ENCODE data around the gene C2orf81.

Gene C2orf81

DNA sequence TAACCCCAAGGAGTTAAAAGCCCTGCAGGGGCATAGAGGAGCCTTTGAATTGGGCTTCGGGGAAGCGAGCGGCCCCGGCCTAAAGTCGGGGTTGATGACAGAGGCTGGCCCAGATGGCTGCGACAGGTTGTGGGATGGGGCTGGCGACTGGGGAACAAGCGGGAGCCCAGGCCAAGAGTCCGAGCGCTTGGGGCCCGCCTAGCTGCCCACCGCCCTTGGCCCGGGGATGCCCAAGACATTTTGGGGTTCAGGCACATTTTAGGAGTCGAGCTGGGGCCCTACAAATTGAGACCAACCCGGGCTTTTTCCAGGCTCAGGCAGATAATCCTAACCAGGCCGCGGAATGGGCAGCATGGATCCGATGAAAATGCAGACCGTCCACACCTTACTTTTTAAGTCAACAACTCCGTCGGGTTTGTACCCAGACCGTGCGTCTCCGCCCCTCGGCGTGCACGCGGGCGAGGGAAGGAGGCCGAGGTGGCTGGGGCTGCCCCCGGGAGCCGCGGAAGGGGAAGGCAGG, 19.8 kb upstream of the C2orf81 start:
- H3K4me1 ChIP-seq (ENCODE audit: control insufficient read depth, insufficient read depth, low read length), result peaks cover 26% of the 10 kb centered on the region
- H3K4me3 ChIP-seq (ENCODE audit: low read depth, low read length), result peak overlapping the region; percentile 86
- no peaks in the 10 kb centered on the region; the same call in 1 of the 2 replicates for H3K27me3 ChIP-seq (ENCODE audit: control insufficient read depth, insufficient read depth, low read length)
- H3K9ac ChIP-seq (ENCODE audit: low read depth, low read length), result peak overlapping the region; percentile 91
- H3K27ac ChIP-seq (ENCODE audit: low read depth, low read length), result peak overlapping the region; percentile 99
- H3K9me3 ChIP-seq (ENCODE audit: control insufficient read depth, insufficient read depth, low read length), result no peaks in the 10 kb centered on the region
- peaks cover 22% of the 10 kb centered on the region; the same call in 1 of the 2 replicates for H3K36me3 ChIP-seq (ENCODE audit: control insufficient read depth, insufficient read depth, low read length)

GRCh38 chr2:74440378-74441169, 19.2 kb upstream of the C2orf81 start:
- Histone ChIP-seq H3K4me1 (ENCODE audit: control insufficient read depth, insufficient read depth, low read length) (peaks cover 26% of the 10 kb centered on the region), H3K4me3 (ENCODE audit: low read depth, low read length) (peak overlapping the region; percentile 86), H3K9ac (ENCODE audit: low read depth, low read length) (peak overlapping the region; percentile 91), H3K36me3 (ENCODE audit: control insufficient read depth, insufficient read depth, low read length) (peaks cover 24% of the 10 kb centered on the region; the same call in 1 of the 2 replicates), H3K27me3 (ENCODE audit: control insufficient read depth, insufficient read depth, low read length) (no peaks in the 10 kb centered on the region; the same call in 1 of the 2 replicates), H3K27ac (ENCODE audit: low read depth, low read length) (peak overlapping the region; percentile 99), H3K9me3 (ENCODE audit: control insufficient read depth, insufficient read depth, low read length) (no peaks in the 10 kb centered on the region)

DNA sequence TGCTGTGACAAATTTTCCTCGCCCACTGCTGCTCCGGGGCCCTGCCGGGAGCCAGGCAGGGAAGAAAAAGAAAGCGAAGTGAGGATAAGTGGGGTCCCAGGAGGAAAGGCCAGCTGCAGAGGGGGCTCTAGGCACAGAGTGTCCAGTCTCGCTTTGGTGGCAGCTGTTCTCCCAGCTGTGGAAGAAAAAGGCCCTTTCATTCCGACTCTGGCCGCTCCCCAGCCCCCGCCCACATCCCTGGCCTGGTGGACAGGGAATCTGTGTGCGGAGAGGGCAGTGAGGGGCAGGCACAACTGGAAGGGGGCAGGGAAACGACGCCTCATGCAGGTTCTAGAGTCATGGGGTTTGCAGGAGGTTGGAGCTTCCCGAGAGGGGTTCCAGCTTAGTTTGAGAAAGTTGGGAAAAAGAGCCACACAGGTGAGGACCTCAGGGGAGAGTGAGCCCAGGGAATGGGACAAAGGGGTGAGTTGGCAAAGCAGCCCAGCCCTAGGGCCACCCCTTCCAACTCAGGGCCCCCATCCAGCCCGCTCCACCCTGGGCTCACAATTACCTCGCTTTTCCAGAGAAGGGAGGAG, 18.5 kb upstream of the C2orf81 start:
- Histone ChIP-seq H3K9ac (ENCODE audit: low read depth, low read length) (peak overlapping the region; percentile 91), H3K27ac (ENCODE audit: low read depth, low read length) (peak overlapping the region; percentile 99), H3K36me3 (ENCODE audit: control insufficient read depth, insufficient read depth, low read length) (peaks cover 30% of the 10 kb centered on the region; the same call in 1 of the 2 replicates), H3K4me3 (ENCODE audit: low read depth, low read length) (peak overlapping the region; percentile 86), H3K9me3 (ENCODE audit: control insufficient read depth, insufficient read depth, low read length) (no peaks in the 10 kb centered on the region), H3K4me1 (ENCODE audit: control insufficient read depth, insufficient read depth, low read length) (peaks cover 26% of the 10 kb centered on the region), H3K27me3 (ENCODE audit: control insufficient read depth, insufficient read depth, low read length) (no peaks in the 10 kb centered on the region; the same call in 1 of the 2 replicates)

- Histone ChIP-seq H3K4me3 (ENCODE audit: low read depth, low read length) (peak overlapping the region; percentile 86), H3K27ac (ENCODE audit: low read depth, low read length) (peak overlapping the region; percentile 99)
Observed at GRCh38 chr2:74439373-74439772, 18.0 kb upstream of the C2orf81 start.

GRCh38 chr2:74438248-74438647, 16.8 kb upstream of the C2orf81 start:
- H3K9me3 ChIP-seq (ENCODE audit: control insufficient read depth, insufficient read depth, low read length), result no peaks in the 10 kb centered on the region
- peaks cover 26% of the 10 kb centered on the region for H3K4me1 ChIP-seq (ENCODE audit: control insufficient read depth, insufficient read depth, low read length)
- no peak overlapping the region for H3K27ac ChIP-seq (ENCODE audit: low read depth, low read length)
- H3K36me3 ChIP-seq (ENCODE audit: control insufficient read depth, insufficient read depth, low read length), result peaks cover 31% of the 10 kb centered on the region; the same call in 1 of the 2 replicates
- no peak overlapping the region for H3K9ac ChIP-seq (ENCODE audit: low read depth, low read length)
- H3K27me3 ChIP-seq (ENCODE audit: control insufficient read depth, insufficient read depth, low read length), result no peaks in the 10 kb centered on the region
- H3K4me3 ChIP-seq (ENCODE audit: low read depth, low read length), result no peak overlapping the region

More at GRCh38 chr2:74439373-74439772, 18.0 kb upstream of the C2orf81 start:
- peaks cover 26% of the 10 kb centered on the region for H3K4me1 ChIP-seq (ENCODE audit: control insufficient read depth, insufficient read depth, low read length)
- no peak overlapping the region for H3K9ac ChIP-seq (ENCODE audit: low read depth, low read length)
- no peaks in the 10 kb centered on the region for H3K9me3 ChIP-seq (ENCODE audit: control insufficient read depth, insufficient read depth, low read length)
- H3K36me3 ChIP-seq (ENCODE audit: control insufficient read depth, insufficient read depth, low read length), result peaks cover 31% of the 10 kb centered on the region; the same call in 1 of the 2 replicates
- no peaks in the 10 kb centered on the region; the same call in 1 of the 2 replicates for H3K27me3 ChIP-seq (ENCODE audit: control insufficient read depth, insufficient read depth, low read length)

GRCh38 chr2:74436848-74437695, 15.7 kb upstream of the C2orf81 start:
- H3K4me3 ChIP-seq (ENCODE audit: low read depth, low read length), result no peak overlapping the region
- no peaks in the 10 kb centered on the region for H3K27me3 ChIP-seq (ENCODE audit: control insufficient read depth, insufficient read depth, low read length)
- H3K9ac ChIP-seq (ENCODE audit: low read depth, low read length), result no peak overlapping the region
- peaks cover 26% of the 10 kb centered on the region for H3K4me1 ChIP-seq (ENCODE audit: control insufficient read depth, insufficient read depth, low read length)
- H3K27ac ChIP-seq (ENCODE audit: low read depth, low read length), result peak overlapping the region; percentile 63
- H3K9me3 ChIP-seq (ENCODE audit: control insufficient read depth, insufficient read depth, low read length), result no peaks in the 10 kb centered on the region
- peaks cover 37% of the 10 kb centered on the region for H3K36me3 ChIP-seq (ENCODE audit: control insufficient read depth, insufficient read depth, low read length)

DNA sequence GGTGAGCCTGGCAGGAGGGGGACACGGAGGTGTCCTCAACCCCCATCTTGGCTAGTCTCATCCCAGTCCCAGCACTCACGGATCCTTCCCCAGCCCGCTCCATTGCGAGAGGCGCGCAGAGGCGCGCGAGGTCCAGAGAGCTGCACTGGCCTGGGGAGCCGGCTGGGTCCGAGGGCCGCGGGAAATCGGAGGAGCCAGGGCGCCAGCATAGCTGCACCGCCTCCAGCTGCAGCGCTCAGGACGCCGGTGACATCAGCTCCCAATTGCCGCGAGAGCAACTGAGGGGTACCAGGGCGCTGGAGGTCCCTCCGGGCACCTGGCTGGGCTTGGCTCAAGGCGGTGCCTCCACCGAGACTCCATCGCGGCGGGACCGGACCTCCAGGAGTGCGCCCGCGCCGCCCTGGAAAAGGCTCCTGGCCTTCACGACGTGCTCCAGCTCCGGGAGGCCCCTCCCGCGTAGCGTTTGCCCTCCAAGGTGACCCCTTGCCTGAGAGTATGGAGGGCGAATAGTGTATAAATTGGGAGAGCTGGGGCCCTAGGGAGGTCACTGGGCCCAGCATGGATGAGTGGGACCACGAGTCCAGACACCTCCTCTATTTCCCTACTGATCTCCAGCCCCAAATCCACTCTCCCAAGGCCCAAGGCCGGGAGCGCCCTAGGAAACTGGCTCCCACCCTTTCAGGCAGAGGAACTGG, 14.8 kb upstream of the C2orf81 start:
- peaks cover 26% of the 10 kb centered on the region for H3K4me1 ChIP-seq (ENCODE audit: control insufficient read depth, insufficient read depth, low read length)
- H3K9ac ChIP-seq (ENCODE audit: low read depth, low read length), result no peak overlapping the region
- H3K36me3 ChIP-seq (ENCODE audit: control insufficient read depth, insufficient read depth, low read length), result peaks cover 45% of the 10 kb centered on the region
- no peaks in the 10 kb centered on the region for H3K9me3 ChIP-seq (ENCODE audit: control insufficient read depth, insufficient read depth, low read length)
- peak overlapping the region; percentile 50 for H3K27ac ChIP-seq (ENCODE audit: low read depth, low read length)
- H3K27me3 ChIP-seq (ENCODE audit: control insufficient read depth, insufficient read depth, low read length), result no peaks in the 10 kb centered on the region
- H3K4me3 ChIP-seq (ENCODE audit: low read depth, low read length), result no peak overlapping the region

DNA sequence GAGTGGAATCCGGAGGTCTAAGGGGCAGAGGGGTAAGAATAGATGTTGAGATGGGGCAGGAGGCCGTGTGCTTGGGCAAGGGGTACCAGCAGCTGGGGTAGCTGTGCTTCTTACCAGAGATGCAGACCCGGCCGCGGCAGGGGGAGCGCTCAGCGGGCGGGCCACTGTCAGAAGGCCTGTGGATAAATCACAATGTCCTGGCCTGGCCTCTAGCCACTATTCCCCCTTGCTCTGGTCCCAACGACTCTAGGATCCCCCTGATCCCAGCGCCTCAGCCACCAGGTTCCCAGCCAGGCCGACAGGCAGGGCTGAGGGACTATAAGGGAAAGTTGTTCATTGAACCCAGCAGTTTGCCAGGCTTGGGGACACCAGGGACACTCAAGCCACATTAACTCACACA, 9.1 kb upstream of the C2orf81 start:
- no peaks in the 10 kb centered on the region for H3K9me3 ChIP-seq (ENCODE audit: control insufficient read depth, insufficient read depth, low read length)
- H3K9ac ChIP-seq (ENCODE audit: low read depth, low read length), result no peak overlapping the region
- H3K27ac ChIP-seq (ENCODE audit: low read depth, low read length), result no peak overlapping the region
- H3K4me3 ChIP-seq (ENCODE audit: low read depth, low read length), result no peak overlapping the region
- no peaks in the 10 kb centered on the region for H3K4me1 ChIP-seq (ENCODE audit: control insufficient read depth, insufficient read depth, low read length)
- peaks cover 76% of the 10 kb centered on the region for H3K36me3 ChIP-seq (ENCODE audit: control insufficient read depth, insufficient read depth, low read length)
- no peaks in the 10 kb centered on the region for H3K27me3 ChIP-seq (ENCODE audit: control insufficient read depth, insufficient read depth, low read length)

GRCh38 chr2:74429487-74430451, 8.3 kb upstream of the C2orf81 start:
- no peak overlapping the region for H3K4me3 ChIP-seq (ENCODE audit: low read depth, low read length)
- no peak overlapping the region for H3K9ac ChIP-seq (ENCODE audit: low read depth, low read length)
- no peaks in the 10 kb centered on the region for H3K9me3 ChIP-seq (ENCODE audit: control insufficient read depth, insufficient read depth, low read length)
- H3K4me1 ChIP-seq (ENCODE audit: control insufficient read depth, insufficient read depth, low read length), result no peaks in the 10 kb centered on the region
- peaks cover 77% of the 10 kb centered on the region for H3K36me3 ChIP-seq (ENCODE audit: control insufficient read depth, insufficient read depth, low read length)
- no peaks in the 10 kb centered on the region for H3K27me3 ChIP-seq (ENCODE audit: control insufficient read depth, insufficient read depth, low read length)
- no peak overlapping the region for H3K27ac ChIP-seq (ENCODE audit: low read depth, low read length)

Measured in HUES48 (cell line).